GM21737 (cell line): Measurements from ENCODE around the gene AKAP6.
A peak's percentile ranks its signal among the peaks of the same experiment; 100 is the strongest.

ENCODE experiments used
- ATAC-seq: cut with Tn5 transposase; IDR thresholded peaks from one replicate; pipeline ENCODE4 v1.9.1; 2021; ENCODE audit warnings: mild to moderate bottlenecking, moderate library complexity; ENCODE audit not compliant: unreplicated experiment

Gene AKAP6

GRCh38 chr14:32332415-32333316 lies 3.6 kb downstream of the AKAP6 start:
- ATAC-seq = no peak

GRCh38 chr14:32336702-32337101 lies 7.6 kb downstream of the AKAP6 start:
- no peak for ATAC-seq

- no peak for ATAC-seq
These were observed 8.7 kb downstream of the AKAP6 start for GRCh38 chr14:32337759-32338158.

- ATAC-seq = no peak
These were observed 10.1 kb downstream of the AKAP6 start for GRCh38 chr14:32339188-32339587.

GRCh38 chr14:32341947-32342846 lies 13.1 kb downstream of the AKAP6 start:
- ATAC-seq = no peak

GRCh38 chr14:32342847-32343194 lies 13.7 kb downstream of the AKAP6 start:
- ATAC-seq = no peak

- no peak for ATAC-seq
These were observed 14.9 kb downstream of the AKAP6 start for GRCh38 chr14:32343926-32344430.

- ATAC-seq = no peak
These were observed 16.3 kb downstream of the AKAP6 start for GRCh38 chr14:32345311-32345791.

DNA sequence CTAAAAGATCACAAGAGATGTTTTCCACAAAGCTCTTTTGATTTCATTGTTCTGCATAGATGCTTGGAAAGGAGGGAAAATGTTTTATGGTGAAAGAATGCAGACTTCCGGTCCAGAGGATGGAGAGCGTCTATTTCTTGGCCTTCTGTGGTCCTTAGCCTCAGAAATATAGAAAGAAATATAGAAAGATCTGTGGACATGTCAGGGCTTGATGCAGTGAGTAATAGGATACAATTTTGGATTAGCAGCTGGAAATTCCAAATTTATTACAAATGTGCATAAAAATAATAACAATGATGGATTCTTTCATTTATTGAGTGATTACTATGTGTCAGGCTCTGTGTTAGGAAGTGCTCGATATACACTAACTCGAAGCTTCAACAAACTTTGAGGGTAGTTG lies 20.2 kb downstream of the AKAP6 start:
- no peak for ATAC-seq

DNA sequence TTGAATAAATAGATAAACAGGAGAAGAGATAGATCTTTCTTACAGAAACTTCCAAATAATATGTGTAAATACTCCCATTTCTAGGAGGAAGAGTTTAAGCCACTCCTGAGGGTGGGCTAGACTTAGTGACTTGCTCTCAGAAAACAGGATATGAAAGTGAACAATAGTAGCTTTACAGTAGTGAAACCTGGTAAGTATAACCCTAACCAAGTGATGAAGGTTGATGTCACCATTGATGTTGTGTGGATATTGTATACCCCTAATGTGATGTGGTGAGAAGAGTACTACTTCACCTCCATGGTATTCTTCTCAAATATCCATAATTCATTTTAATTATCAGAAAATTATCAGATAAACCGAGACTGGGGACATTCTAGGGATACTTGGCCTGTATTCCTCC lies 20.9 kb downstream of the AKAP6 start:
- peak; percentile 94 for ATAC-seq

DNA sequence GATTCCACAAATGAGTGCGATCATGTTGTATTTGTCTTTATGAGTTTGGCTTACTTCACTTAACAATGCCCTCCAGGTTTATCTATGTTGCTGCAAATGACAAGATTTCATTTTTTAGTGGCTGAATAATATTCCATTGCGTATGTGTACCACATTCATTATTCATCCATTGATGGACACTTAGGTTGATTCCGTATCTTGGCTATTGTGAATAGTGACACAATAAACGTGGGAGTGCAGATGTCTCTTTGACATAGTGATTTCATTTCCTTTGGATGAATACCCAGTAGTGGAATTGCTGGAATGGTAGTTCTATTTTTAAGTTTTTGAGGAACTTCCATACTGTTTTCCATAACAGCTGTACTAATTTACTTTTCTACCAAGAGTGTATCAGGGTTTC lies 23.5 kb downstream of the AKAP6 start:
- no peak for ATAC-seq

DNA sequence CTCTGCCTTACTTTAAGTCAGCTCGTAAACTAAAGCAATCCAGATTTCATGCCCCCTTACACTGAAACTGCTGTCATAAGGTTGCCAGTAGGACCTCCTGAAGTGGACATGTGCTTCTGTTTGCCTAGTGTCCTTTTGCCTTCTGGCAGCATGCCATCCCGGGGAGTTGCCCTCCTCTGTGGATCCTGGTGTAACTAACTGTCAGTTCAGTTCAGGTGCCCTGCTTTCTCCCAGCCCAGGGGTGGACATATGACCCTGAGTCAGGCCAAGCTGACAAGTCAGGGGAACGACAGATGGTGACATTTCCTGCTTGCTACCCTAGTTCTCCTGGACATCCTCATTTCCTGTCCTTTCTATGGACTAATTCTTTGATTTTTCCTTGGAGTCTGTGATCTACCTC lies 25.6 kb downstream of the AKAP6 start:
- ATAC-seq = no peak

- no peak for ATAC-seq
These were observed 29.7 kb downstream of the AKAP6 start for GRCh38 chr14:32358781-32359180.

GRCh38 chr14:32361674-32362073 lies 32.6 kb downstream of the AKAP6 start:
- ATAC-seq = no peak

- no peak for ATAC-seq
These were observed 34.7 kb downstream of the AKAP6 start for GRCh38 chr14:32363761-32364160.

- ATAC-seq = no peak
These were observed 35.8 kb downstream of the AKAP6 start for GRCh38 chr14:32364941-32365340.

GRCh38 chr14:32366256-32366879 lies 37.3 kb downstream of the AKAP6 start:
- no peak for ATAC-seq

GRCh38 chr14:32366986-32367385 lies 37.9 kb downstream of the AKAP6 start:
- no peak for ATAC-seq

DNA sequence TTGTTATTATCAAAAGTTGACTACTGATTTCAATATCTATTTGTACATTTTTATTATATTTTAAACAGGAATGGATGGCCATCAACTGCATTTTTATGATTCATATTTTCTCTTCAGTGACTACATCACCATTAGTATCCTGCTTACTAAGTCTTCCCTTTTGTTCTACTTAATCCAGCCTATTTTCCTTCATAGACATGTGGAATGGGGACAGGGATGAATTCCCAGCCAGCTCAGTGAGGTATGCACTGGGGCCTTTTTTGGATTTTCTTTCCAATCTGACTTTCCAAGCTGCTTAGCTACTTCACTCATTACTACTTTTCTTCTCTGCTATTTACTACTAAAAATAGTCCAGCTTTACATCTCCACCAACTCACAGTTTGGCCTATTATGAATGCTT lies 38.4 kb downstream of the AKAP6 start:
- no peak for ATAC-seq

- ATAC-seq = no peak
These were observed 39.0 kb downstream of the AKAP6 start for GRCh38 chr14:32368107-32368506.

DNA sequence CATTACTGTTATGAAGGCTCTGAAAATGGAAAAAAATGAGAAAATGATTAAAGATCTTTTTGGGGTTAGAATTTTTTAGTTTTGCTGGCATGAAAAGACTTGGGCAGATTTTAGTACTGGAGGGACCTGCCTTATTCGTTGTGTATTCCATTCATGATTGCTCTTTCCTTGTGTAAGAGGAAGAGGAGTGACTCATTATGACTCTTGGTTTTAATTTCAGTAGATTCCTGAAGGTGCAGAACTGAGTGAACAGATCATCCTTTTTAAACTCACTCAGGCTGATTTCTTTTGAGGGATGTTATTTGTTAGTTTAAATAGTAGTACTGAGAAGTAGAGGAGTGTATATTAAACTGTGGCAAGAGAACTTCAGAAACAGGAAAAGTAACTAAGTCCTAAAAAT lies 41.6 kb downstream of the AKAP6 start:
- ATAC-seq = no peak
